ENCODE measurements around the gene EFCAB12. TPM values are rescaled to one million over a fixed set of nuclear protein-coding genes. Genes with fewer than 3 reads are reported as not detected.

Gene EFCAB12
- total and polyA plus RNA-seq, 2 of the 8 experiments (the other 6 are each of a cell fraction or from before 2014, with no cell fraction given): 0.60 to 0.99 TPM

DNA sequence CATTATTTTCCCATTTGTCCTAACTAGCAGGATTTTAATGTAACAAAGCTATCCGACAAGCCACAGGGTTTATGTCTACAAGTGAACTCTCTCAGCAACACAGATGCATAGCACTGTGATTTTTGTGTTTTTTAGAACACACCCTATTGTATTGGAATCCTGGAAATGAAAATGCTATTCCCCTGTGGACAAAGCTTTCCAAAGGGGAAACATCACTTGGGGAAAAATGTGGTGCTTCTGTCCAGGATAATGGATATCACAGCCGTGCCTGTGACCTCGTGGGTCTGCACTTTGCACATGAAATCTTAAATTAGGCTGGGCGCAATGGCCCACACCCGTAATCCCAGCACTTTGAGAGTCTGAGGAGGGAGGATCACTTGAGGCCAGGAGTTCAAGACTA lies 60.6 kb downstream of the EFCAB12 start:
- 91% methylated on average over 5 of the region's 5 CpGs; no CpG with 5 or more reads in 1 of the 2 experiments for WGBS, 2 experiments (ENCODE audit: extremely low coverage in 1 of 2, insufficient coverage in 1 of 2, insufficient read length in 1 of 2, insufficient replicate concordance in 2 of 2, low coverage in 1 of 2, low lambda C conversion rate in 2 of 2, missing lambda C conversion rate in 1 of 2)
- ChIA-PET CTCF (ENCODE audit: partially characterized antibody) (interaction anchor here (0.6 to 2.3 kb wide), 7 partner anchors 8 to 802 kb away, joined by 3 to 6 read pairs (median 4); no protein-coding TSS in a partner anchor), POLR2A (ENCODE audit: partially characterized antibody) (interaction anchor here (1.9 to 2.0 kb wide), 2 partner anchors 9 to 52 kb away, joined by 6 to 9 read pairs; a partner anchor contains a TSS)
- Histone ChIP-seq H3K27me3 (replicated peaks in 1 of 4; ENCODE audit: control insufficient read depth in 3 of 4, extremely low read depth in 1 of 4, insufficient read depth in 3 of 4, low read length in 3 of 4) (no peaks in the 10 kb centered on the region), H3K36me3 (ENCODE audit: control insufficient read depth in 2 of 4, insufficient read depth in 4 of 4, low read length in 3 of 4) (no peaks in the 10 kb centered on the region; a peak in 1 of 8 replicates), H3K27ac (ENCODE audit: low read depth, low read length) (no peak overlapping the region), H3K18ac (ENCODE audit: extremely low read depth, low read length) (no peak overlapping the region), H3K4me3 (ENCODE audit: extremely low read depth in 1 of 4, insufficient read depth in 2 of 4, low read depth in 3 of 4, low read length in 4 of 4) (no peak overlapping the region), H3K9me3 (ENCODE audit: insufficient read depth in 2 of 2, low read depth in 1 of 2, low read length in 1 of 2) (peaks cover 3 to 8% of the 10 kb centered on the region in 2 experiments; a peak in 1 of 4 replicates), H3K4me2 (ENCODE audit: insufficient read depth in 1 of 2, low read depth in 2 of 2, low read length in 2 of 2) (no peak overlapping the region), H3K79me2 (ENCODE audit: control insufficient read depth in 1 of 2, insufficient read depth in 2 of 2, low read length in 2 of 2) (no peaks in the 10 kb centered on the region), H4K91ac (replicated peaks; ENCODE audit: insufficient read length, low read length) (no peak overlapping the region), H3K4me1 (replicated peaks in 1 of 4; ENCODE audit: control insufficient read depth in 3 of 4, insufficient read depth in 4 of 4, low read length in 3 of 4) (no peaks in the 10 kb centered on the region; a peak in 1 of 7 replicates), H3K23ac (ENCODE audit: insufficient read length) (no peak overlapping the region), H2BK12ac (ENCODE audit: low read depth, low read length) (no peak overlapping the region), H4K5ac (ENCODE audit: insufficient read length, low read depth, low read length) (no peak overlapping the region), H2AK5ac (ENCODE audit: low read depth, low read length) (no peak overlapping the region), H4K20me1 (replicated peaks in 1 of 2; ENCODE audit: control insufficient read depth in 1 of 2, insufficient read depth in 2 of 2, low read length in 2 of 2) (peaks cover 0 to 15% of the 10 kb centered on the region in 2 experiments), H3K79me1 (ENCODE audit: low read depth, low read length) (no peaks in the 10 kb centered on the region), H2BK120ac (replicated peaks; ENCODE audit: low read depth, low read length) (no peak overlapping the region), H4K8ac (ENCODE audit: extremely low read depth, insufficient read depth, low read length) (no peak overlapping the region), H2BK15ac (ENCODE audit: low read length) (no peak overlapping the region), H3K4ac (replicated peaks; ENCODE audit: insufficient read length, low read depth, low read length) (no peak overlapping the region), H3K14ac (ENCODE audit: insufficient read length) (no peak overlapping the region), H2AFZ (ENCODE audit: low read length) (no peak overlapping the region), H3K23me2 (ENCODE audit: low read depth, low read length) (peaks cover 16% of the 10 kb centered on the region), H3K9ac (replicated peaks in 1 of 4; ENCODE audit: extremely low read depth in 1 of 4, low read depth in 3 of 4, low read length in 3 of 4) (no peak overlapping the region), H2BK20ac (ENCODE audit: low read length) (no peak overlapping the region), H3K56ac (replicated peaks; ENCODE audit: insufficient read length, low read depth, low read length) (no peak overlapping the region), H2BK5ac (ENCODE audit: low read depth, low read length) (no peak overlapping the region)
- no peak for FAIRE-seq
- DNase-seq (ENCODE audit: low read depth in 1 of 2, low spot score in 2 of 2): no peak
- no peak for TF ChIP-seq CREB1 (IDR thresholded peaks at IDR 0.05)
- TF ChIP-seq SP1 (IDR thresholded peaks at IDR 0.05; ENCODE audit: low read depth, low read length): no peak

All from H1 (cell line).